ENCODE measurements around the gene SBNO2. TPM values are rescaled to one million over a fixed set of nuclear protein-coding genes. Genes with fewer than 3 reads are reported as not detected.
A peak's percentile ranks its signal among the peaks of the same experiment; 100 is the strongest.

The SBNO2 gene
- total and polyA plus RNA-seq, 9 of the 15 experiments (the other 6 are each of a cell fraction or from before 2014, with no cell fraction given), result 0.01 to 46.2 (median 6.7) TPM

GRCh38 chr19:1214299-1214861 lies 40.3 kb upstream of the SBNO2 start (continued):
- TF ChIP-seq ZNF407 (IDR thresholded peaks at IDR 0.05; ENCODE audit: low read depth) (no peak), CLOCK (CRISPR knock-in tag; IDR thresholded peaks at IDR 0.05; ENCODE audit: borderline replicate concordance) (no peak), ARID3B (CRISPR knock-in tag; IDR thresholded peaks at IDR 0.05; ENCODE audit: borderline replicate concordance) (no peak), ZNF79 (CRISPR knock-in tag; IDR thresholded peaks at IDR 0.05; ENCODE audit: low read depth) (no peak), CTCF (IDR thresholded peaks at IDR 0.05 in 2 of 3, conservative IDR thresholded peaks at IDR 0.05 in 1 of 3; ENCODE audit: insufficient read depth in 2 of 3, low read depth in 1 of 3, low read length in 3 of 3) (0 out of 6 replicates have a peak, but pooled peaks of 1 of the 3 experiments have one; percentile 7)
